Activated B cell treated with CpG ODN at 0.5 μM for 24 hours (primary cell): ENCODE results near the gene DVL2. TPM values are rescaled to one million over a fixed set of nuclear protein-coding genes. Genes with fewer than 3 reads are reported as not detected.

Experiments
- ATAC-seq: fragments of 200-7000 bp; cut with Tn5 transposase; one replicate; pipeline ENCODE4 v1.10.0; 2021; ENCODE audit warnings: low read depth, mild to moderate bottlenecking, moderate library complexity
- CTCF ChIA-PET: fragments of 350-600 bp; sonication (Branson Sonifier 250); formaldehyde crosslinking; loops from one replicate; lab custom pipeline; 2021; ENCODE audit warnings: antibody characterized with exemption; lab: Charles Lee
- POLR2A ChIA-PET: fragments of 350-600 bp; sonication (Branson Sonifier 250); formaldehyde crosslinking; loops from one replicate; lab custom pipeline; 2021; ENCODE audit warnings: antibody characterized with exemption; lab: Charles Lee
- DNase-seq: peaks from one replicate; pipeline ENCODE4 v3.0.0; 2022
- H3K27ac Mint-ChIP-seq: one replicate; pipeline ENCODE4 v1.8.0; 2020; ENCODE audit warnings: mixed read lengths
- H3K27me3 Mint-ChIP-seq: one replicate; pipeline ENCODE4 v1.8.0; 2021; ENCODE audit warnings: mixed read lengths
- H3K36me3 Mint-ChIP-seq: one replicate; pipeline ENCODE4 v1.8.0; 2021; ENCODE audit warnings: low read depth, mixed read lengths
- H3K4me1 Mint-ChIP-seq: one replicate; pipeline ENCODE4 v1.8.0; 2021; ENCODE audit warnings: mixed read lengths
- H3K4me3 Mint-ChIP-seq: one replicate; pipeline ENCODE4 v1.8.0; 2020; ENCODE audit warnings: mild to moderate bottlenecking, mixed read lengths
- H3K9me3 Mint-ChIP-seq: one replicate; pipeline ENCODE4 v1.8.0; 2020; ENCODE audit warnings: mixed read lengths
- CTCF ChIP-seq: fragments of 200-600 bp; IDR thresholded peaks from one replicate; pipeline ENCODE4 v1.8.0; 2022; ENCODE audit warnings: antibody characterized with exemption, mild to moderate bottlenecking
- intact Hi-C: fragments of 100-400 bp; cut with micrococcal nuclease; formaldehyde crosslinking; loops from one replicate; pipeline ENCODE4 v1.15.1; 2024
- total RNA-seq: library from RNA; stranded (reverse); gene quantifications from 2 replicates; pipeline ENCODE4 v1.2.3, GENCODE V29; 2022

Gene DVL2
- total RNA-seq, 1 donor from 2014 or later, result 64.6 TPM

- DNase-seq, result no peak
- H3K27me3 Mint-ChIP-seq, result peaks cover 22% of the 10 kb centered on the region
Observed at GRCh38 chr17:7281953-7282751, 47.8 kb upstream of the DVL2 start.

DNA sequence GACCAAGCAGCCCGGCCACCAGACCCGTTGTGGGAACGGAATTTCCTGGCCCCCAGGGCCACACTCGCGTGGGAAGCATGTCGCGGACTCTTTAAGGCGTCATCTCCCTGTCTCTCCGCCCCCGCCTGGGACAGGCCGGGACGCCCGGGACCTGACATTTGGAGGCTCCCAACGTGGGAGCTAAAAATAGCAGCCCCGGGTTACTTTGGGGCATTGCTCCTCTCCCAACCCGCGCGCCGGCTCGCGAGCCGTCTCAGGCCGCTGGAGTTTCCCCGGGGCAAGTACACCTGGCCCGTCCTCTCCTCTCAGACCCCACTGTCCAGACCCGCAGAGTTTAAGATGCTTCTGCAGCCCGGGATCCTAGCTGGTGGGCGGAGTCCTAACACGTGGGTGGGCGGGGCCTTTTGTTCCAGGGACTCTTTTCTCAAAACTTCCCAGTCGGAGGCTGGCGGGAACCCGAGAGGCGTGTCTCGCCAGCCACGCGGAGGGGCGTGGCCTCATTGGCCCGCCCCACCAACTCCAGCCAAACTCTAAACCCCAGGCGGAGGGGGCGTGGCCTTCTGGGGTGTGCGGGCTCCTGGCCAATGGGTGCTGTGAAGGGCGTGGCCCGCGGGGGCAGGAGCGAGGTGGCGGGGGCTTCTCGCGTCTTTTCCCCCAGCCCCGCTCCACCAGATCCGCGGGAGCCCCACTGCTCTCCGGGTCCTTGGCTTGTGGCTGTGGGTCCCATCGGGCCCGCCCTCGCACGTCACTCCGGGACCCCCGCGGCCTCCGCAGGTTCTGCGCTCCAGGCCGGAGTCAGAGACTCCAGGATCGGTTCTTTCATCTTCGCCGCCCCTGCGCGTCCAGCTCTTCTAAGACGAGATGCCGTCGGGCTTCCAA is 47.0 kb upstream of the DVL2 start, which contains the start of gene SLC2A4:
Gene SLC2A4, plus strand, starts transcription at position 645 of the 879 bp plus-strand sequence. Its CDS starts 217 bp downstream, at position 862.
- intact Hi-C loops, result loop anchor here (1.0 to 5.0 kb wide), 5 partner anchors 26 to 234 kb away; partner anchors contain the start of genes EIF5A, NEURL4 and POLR2A
- H3K4me3 Mint-ChIP-seq, result peak within 1 kb of the TSS; percentile 82
- ATAC-seq (peak; percentile 82), DNase-seq (peak; percentile 79)
- peak within 1 kb of the TSS; percentile 77 for H3K27ac Mint-ChIP-seq
- no peaks in the 10 kb centered on the region for H3K9me3 Mint-ChIP-seq
- H3K27me3 Mint-ChIP-seq, result peaks cover 17% of the 10 kb centered on the region
- TF ChIP-seq CTCF, result no peak
- peaks cover 14% of the 10 kb centered on the region for H3K4me1 Mint-ChIP-seq
- POLR2A ChIA-PET, result interaction anchor here (0.5 to 2.2 kb wide), 16 partner anchors 15 to 303 kb away, joined by 3 to 14 read pairs (median 5); partner anchors contain the start of genes ACAP1, GPS2, NEURL4 and PHF23
- CTCF ChIA-PET, result interaction anchor here (0.8 to 4.5 kb wide), 7 partner anchors 11 to 236 kb away, joined by 3 to 38 read pairs (median 3); partner anchors contain the start of gene ACAP1
- H3K36me3 Mint-ChIP-seq, result no peaks in the 10 kb centered on the region

More at GRCh38 chr17:7281953-7282751, 47.8 kb upstream of the DVL2 start:
- no peak for ATAC-seq
- peaks cover 14% of the 10 kb centered on the region for H3K4me1 Mint-ChIP-seq
- TF ChIP-seq CTCF, result no peak
- no peak overlapping the region for H3K27ac Mint-ChIP-seq
- H3K4me3 Mint-ChIP-seq, result peak overlapping the region; percentile 82
- ChIA-PET CTCF (interaction anchor here (1.3 to 4.5 kb wide), 5 partner anchors 14 to 278 kb away, joined by 3 to 38 read pairs (median 4); no protein-coding TSS in a partner anchor), POLR2A (interaction anchor here (0.6 to 2.2 kb wide), 9 partner anchors 33 to 405 kb away, joined by 3 to 9 read pairs (median 5); partner anchors contain the start of genes ACAP1, GPS2, NEURL4 and TMEM102)
- H3K36me3 Mint-ChIP-seq, result no peaks in the 10 kb centered on the region
- intact Hi-C loops, result loop anchor here (1.0 to 5.0 kb wide), 5 partner anchors 25 to 235 kb away; partner anchors contain the start of genes EIF5A, NEURL4 and POLR2A
- no peaks in the 10 kb centered on the region for H3K9me3 Mint-ChIP-seq

GRCh38 chr17:7280519-7281073 is 46.3 kb upstream of the DVL2 start:
- H3K27ac Mint-ChIP-seq, result peak overlapping the region; percentile 77

More at GRCh38 chr17:7280519-7281073, 46.3 kb upstream of the DVL2 start:
- Mint-ChIP-seq H3K27me3 (peaks cover 12% of the 10 kb centered on the region), H3K36me3 (no peaks in the 10 kb centered on the region), H3K9me3 (no peaks in the 10 kb centered on the region), H3K4me1 (peaks cover 14% of the 10 kb centered on the region), H3K4me3 (peak overlapping the region; percentile 82)
- peak; percentile 42 for TF ChIP-seq CTCF
- ChIA-PET CTCF (interaction anchor here (0.6 to 4.5 kb wide), 12 partner anchors 13 to 235 kb away, joined by 3 to 38 read pairs (median 4); partner anchors contain the start of genes ACAP1 and TMEM102), POLR2A (interaction anchor here (0.5 to 2.2 kb wide), 13 partner anchors 16 to 304 kb away, joined by 3 to 14 read pairs (median 5); partner anchors contain the start of genes GPS2, NEURL4, PHF23 and POLR2A)
- DNase-seq (peak; percentile 82), ATAC-seq (peak; percentile 83)
- intact Hi-C loops, result loop anchor here (1.0 to 5.0 kb wide), 14 partner anchors 16 to 408 kb away; partner anchors contain the start of genes EIF5A, ELP5, NEURL4 and POLR2A
